Embryonic facial prominence (tissue), 1 donor: ENCODE results near the gene PUS1.

Experiments used
- DNase-seq: peaks from one replicate; pipeline ENCODE4 v3.0.0-alpha.2; 2016; ENCODE audit errors: extremely low spot score

Gene PUS1

DNA sequence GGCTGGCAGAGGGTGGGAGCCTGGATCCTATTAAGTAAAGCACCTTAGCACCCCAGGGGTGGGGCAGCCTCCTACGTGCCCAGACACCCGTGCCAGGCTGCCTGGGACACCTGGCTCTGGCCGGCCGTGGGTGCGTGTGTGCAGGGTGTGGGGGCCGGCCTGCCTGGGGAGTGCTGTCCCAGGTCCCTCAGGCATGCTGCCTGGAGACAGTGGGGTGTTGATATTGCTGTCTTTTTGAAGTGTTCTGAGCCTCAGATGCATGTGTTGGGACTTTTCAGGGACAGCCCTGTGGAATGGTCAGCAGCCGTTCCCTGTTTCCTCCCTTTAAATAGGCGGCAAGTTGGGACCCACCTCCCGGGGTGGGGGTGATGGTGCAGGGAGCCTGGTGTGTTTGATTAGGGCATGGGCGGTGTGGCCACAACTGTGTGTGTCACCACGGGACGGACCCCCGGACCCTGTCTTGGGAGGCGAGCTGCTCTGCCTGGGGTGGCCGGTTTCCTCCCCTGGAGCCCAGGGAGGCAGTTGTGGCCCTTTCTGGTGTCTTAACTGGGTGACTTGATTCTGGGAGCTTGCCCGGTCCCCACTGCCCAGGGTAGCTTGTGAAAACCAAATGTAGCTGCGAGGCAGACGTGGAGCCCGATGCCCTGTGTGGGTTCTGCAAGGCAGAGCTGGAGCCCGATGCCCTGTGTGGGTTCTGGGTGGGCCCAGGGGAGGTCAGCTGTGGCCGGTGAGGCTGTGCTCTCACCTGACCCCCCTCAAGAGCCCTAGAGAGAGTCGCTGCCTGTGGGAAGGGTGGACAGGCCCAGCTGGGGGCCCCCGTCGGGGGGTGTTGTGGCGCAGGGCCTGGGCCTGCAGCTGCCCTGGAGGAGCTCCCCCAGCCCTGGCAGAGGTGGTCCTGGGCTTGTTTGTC is 26.5 kb upstream of the PUS1 start:
- DNase-seq: no peak

GRCh38 chr12:131903270-131904255 is 25.5 kb upstream of the PUS1 start:
- no peak for DNase-seq

- DNase-seq: no peak
Measured at GRCh38 chr12:131904346-131904745, 24.7 kb upstream of the PUS1 start.

DNA sequence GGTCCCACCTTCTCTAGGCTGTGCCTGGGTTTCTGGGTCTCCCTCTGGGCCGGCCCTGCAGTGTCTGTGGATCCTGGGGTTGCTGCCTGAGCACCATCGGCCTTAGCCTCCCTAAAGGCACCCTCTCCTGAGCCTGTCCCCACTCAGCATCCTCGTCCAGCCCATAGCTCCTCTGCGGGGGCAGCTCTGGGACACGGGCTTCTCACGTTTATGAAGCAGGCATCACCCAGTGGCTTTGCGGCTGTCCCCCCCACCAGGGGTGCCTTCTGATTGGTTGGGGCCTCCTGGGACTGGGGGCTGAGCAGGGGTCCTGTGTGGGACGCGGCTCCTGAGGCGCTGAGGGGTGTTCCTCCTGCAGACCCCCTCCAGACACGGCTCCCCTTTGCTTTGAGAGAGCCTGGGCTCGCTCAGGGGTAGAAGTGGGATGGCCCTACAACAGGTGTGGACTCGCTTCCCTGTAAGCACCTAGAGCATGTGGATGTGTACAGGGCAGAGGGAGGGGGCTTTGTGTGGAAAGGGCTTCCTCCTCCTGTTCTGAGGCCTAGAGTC is 23.9 kb upstream of the PUS1 start:
- no peak for DNase-seq

DNA sequence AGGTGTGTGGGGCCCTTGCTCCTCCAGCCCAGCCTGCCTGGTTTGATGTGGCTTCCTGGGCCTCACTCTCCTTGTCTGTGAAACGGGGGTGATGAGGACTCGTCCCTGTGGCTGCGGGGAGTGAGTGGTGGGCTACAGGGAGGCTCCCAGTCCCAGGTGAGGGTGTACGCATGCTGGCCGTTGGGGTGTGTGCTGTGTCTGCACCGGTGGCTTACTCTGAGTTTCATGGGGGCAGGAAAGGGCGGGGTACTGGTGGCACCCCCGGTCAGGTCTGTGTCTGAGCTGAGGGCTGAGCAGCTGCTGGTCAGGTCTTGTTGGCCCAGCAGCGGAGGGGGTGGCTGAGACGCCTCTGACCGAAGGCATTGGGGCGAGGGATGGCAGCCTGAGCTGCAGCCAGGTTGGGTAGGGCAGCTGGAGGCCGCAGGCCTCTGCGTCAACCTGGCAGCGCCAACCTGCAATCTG is 23.4 kb upstream of the PUS1 start:
- DNase-seq: no peak

DNA sequence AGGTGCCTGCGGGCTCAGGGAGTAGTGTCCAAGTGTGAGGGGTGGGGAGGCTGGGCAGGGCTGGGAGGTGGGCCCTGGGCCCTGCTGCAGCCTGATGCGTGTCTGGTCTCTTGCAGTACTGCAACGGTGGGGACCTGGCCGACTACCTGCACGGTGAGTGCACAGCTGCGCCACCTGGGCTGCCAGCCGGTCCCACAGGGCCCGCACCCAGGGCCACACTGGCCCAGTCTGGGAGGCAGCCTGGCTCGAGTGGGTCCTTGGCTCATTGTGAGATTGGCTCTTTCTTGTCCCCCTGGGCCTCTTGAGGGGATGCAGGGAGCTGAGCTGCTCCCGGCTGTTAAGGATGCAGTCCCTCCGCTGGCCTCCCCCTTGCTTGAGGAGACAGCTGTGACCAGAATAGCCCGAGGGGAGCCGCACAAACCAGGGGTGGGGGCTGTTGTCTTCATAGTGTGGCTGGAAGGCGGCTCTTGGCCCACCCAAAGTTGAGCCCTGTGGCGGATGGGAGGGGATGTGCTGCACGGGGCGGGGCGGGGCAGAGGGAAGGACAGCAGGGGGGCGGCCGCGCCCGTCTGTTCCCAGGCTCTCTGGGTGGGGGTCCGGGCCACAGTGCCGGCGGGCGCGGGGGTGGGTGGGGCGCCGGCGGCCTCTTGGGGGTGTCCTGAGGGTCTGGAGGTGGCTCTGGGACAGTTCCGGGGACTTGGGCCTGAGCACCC is 21.5 kb upstream of the PUS1 start:
- no peak for DNase-seq

DNA sequence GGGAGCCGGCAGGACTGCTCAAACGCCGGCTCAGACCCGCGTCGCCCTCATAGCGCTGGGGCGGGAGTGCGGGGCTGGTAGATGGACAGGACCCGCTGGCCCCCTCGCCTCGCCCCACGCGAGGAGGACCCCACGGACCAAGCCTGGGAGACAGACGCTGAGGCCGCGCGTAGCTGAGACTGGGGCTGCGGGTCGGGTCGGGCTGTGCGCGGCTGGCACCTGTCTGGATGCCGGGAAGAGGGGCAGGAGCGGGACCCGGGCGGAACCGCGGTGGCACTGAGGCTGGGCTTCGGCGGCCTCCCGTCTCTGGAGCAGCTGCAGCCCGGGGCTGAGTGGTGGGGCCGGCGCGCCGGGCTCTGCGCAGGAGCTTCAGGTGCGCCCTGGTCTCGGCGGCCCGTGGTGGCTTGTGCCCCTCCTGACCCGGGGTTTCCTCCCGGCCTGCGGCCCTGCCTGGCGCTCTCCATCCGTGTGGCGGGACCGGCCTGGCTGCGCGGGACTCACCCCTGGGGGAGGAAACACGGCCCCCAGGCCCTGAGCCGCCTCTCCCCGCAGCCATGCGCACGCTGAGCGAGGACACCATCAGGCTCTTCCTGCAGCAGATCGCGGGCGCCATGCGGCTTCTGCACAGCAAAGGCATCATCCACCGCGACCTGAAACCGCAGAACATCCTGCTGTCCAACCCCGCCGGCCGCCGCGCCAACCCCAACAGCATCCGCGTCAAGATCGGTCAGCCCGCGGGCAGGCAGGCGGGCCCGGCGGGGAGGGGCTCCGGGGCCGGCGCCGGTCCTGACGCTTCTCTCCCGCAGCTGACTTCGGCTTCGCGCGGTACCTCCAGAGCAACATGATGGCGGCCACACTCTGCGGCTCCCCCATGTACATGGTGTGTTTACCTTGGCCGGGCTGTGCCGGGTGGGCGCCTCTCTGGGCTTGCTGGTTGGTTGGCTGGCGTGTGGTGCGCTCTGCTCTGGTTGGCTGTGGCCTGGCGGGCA is 20.7 kb upstream of the PUS1 start:
- DNase-seq: no peak

- DNase-seq: no peak
Measured at GRCh38 chr12:131909081-131909751, 19.9 kb upstream of the PUS1 start.

DNA sequence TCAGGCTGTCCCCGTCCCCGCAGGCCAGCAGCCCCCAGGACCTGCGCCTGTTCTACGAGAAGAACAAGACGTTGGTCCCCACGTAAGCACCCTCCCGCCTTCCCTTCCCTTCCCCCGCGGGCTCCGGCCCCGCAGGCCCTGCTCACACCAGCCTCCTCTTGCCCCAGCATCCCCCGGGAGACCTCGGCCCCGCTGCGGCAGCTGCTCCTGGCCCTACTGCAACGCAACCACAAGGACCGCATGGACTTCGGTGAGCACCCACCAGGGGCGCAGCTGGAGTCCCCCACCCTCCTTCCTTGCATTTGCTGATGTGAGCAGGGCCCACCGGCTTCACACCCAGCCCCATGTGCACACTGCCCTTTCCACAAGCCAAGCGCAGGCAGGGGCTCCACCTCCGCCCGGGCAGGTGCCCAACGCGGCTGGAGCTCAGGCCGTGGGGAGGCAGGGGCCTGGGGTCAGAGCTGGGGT is 19.3 kb upstream of the PUS1 start:
- no peak for DNase-seq

- DNase-seq: no peak
Measured at GRCh38 chr12:131910302-131911027, 18.6 kb upstream of the PUS1 start.

DNA sequence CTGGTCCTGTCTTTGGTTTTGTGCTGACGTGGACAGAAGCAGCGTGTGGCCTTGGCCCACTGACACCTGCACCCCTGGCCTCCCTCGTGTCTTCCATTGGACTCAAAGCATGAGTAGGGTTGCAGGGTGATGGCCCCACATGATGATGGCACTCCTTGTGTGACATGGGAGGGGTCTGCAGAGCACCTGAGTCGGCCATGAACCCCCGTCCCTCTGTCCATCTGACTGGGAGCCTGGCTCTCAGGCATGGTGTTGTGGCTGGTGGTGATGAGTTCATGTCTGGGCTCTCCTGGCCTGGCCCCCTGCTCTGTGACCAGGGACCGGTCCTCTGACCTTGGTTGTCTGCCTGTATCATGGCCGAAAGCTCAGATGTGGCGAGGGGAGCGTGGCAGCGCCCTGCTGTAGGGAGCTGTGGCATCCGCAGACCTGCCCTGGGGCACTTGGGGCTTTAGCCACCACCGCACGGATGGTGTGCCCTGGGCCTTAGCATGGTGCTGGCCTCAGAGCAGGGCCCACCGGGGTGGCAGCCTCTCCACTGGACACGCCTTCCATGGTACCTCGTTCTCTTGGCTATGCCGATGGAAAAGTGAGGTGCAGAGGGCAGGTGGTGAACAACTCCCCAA is 17.9 kb upstream of the PUS1 start:
- DNase-seq: no peak

- no peak for DNase-seq
Measured at GRCh38 chr12:131911851-131912477, 17.1 kb upstream of the PUS1 start.

DNA sequence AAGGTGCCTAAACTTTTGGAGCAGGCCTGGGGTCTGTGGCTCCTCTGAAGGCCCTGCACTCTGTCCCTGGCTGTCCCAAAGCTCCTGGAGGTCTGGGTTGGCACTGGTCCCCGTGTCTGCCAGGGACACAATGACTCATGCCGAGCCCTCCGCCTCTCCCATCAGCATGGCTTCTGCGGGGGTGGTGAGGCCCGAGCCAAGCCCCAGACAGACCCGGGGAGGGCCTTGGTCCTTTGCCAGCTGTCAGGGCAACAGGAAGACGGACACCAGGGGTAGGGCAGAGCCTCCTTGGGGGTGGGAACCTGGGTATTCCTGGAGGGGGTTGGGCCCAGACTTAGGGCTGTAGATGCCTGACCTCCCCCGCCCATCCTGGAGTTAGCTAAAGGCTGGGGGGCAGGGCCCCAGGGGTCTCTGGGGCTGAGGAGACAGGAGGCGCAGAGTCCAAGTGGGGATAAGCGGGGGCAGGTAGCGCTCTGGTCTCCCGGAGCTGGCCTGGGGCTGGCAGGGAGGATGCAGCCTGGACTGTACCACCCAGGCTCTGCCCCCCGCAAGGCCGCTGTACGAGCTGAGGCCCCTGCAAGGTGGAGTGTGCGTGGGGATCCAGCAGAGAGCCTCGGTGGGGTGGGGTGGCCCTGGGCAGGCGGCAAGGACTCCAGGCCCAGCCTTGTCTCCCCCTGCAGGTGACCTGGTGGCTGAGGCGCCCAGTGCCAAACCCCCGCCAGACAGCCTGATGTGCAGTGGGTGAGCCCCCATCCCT is 16.4 kb upstream of the PUS1 start:
- no peak for DNase-seq

GRCh38 chr12:131913666-131914065 is 15.4 kb upstream of the PUS1 start:
- no peak for DNase-seq

GRCh38 chr12:131914179-131914702 is 14.8 kb upstream of the PUS1 start:
- DNase-seq: no peak

DNA sequence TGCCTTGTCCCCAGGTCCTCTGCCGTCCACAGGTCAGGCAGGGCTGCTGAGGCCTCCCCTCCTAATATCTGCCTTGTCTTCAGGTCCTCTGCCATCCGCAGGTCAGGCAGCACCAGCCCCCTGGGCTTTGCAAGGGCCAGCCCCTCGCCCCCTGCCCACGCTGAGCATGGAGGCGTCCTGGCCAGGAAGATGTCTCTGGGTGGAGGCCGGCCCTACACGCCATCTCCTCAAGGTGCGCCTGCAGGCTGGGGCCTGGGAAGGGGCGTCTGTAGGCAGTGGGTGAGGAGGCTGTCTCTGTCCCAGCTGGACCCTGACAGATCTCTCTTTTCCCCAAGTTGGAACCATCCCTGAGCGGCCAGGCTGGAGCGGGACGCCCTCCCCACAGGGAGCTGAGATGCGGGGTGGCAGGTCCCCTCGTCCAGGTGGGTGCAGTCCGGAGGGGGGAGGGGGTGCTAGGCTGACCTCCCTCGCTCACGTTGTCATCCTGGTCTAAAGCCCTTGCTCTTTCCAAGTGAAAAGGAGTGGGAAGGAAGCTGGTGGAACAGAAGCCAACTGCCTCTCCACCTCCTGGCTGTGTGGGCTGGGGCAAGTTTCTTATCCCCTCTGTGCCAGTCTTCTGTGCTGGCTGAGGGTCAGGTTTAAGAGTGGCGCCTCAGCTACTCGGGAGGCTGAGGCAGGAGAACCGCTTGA is 13.9 kb upstream of the PUS1 start:
- DNase-seq: no peak
